ENCODE measurements around the gene FAM136A.

DNA sequence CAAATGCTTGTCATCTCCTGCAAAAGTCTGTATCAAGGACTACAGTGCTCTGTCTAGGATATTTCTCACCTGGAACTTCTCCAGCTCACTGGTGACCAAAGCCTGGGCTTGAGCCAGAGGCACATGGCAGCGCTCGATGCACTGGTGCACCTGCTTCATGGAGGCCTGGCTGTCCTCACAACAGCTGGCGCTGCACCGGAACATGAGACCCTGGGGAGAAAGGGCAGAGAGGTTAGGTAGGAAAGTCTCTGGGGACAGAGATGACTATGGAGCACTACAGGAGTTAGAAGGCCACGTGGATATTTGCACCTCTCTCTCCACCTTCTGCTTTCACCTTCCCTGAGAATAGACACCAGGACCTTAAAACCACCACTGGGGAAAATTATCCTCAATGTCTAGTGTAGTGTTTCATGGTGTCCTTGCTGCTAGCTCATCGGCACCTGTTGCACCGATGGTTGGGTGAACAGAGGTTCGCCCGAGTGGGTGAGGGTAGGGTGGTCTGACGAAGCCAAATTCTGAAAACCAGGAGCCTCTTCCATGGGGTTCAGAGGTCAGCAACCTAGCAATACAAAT lies 1.0 kb downstream of the FAM136A start:
- TF ChIP-seq, protein P1, sequence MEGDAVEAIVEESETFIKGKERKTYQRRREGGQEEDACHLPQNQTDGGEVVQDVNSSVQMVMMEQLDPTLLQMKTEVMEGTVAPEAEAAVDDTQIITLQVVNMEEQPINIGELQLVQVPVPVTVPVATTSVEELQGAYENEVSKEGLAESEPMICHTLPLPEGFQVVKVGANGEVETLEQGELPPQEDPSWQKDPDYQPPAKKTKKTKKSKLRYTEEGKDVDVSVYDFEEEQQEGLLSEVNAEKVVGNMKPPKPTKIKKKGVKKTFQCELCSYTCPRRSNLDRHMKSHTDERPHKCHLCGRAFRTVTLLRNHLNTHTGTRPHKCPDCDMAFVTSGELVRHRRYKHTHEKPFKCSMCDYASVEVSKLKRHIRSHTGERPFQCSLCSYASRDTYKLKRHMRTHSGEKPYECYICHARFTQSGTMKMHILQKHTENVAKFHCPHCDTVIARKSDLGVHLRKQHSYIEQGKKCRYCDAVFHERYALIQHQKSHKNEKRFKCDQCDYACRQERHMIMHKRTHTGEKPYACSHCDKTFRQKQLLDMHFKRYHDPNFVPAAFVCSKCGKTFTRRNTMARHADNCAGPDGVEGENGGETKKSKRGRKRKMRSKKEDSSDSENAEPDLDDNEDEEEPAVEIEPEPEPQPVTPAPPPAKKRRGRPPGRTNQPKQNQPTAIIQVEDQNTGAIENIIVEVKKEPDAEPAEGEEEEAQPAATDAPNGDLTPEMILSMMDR (IDR thresholded peaks at IDR 0.05) = no peak
- no peak for TF ChIP-seq POLR2A (IDR thresholded peaks at IDR 0.05)
